Measurements from ENCODE around the gene SYT1. TPM values are rescaled to one million over a fixed set of nuclear protein-coding genes. Genes with fewer than 3 reads are reported as not detected.

SYT1 gene
- total RNA-seq, 1 experiment from 2014 or later = 15.8 TPM

DNA sequence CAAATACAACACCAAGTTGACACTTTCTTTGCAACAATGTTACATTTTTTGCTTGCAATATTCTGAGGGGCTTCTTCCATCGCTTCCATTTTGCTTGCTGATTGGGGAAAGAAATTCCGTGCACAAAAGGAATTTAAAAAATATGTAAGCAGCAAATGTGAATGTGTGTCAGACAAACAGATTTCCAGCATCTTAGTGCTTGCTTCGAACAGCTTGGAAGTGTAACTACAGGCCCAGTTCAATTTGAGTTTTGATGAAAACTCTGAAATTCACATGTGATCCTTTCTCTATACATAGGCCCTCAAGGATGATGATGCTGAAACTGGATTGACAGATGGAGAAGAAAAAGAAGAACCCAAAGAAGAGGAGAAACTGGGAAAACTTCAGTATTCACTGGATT, 427.1 kb downstream of the SYT1 start:
- H3K27me3 ChIP-seq (ENCODE audit: insufficient read depth, low read length) = no peaks in the 10 kb centered on the region
- no peaks in the 10 kb centered on the region for H3K9me3 ChIP-seq (ENCODE audit: control insufficient read depth, low read depth, low read length)
- no peak overlapping the region for H2BK20ac ChIP-seq (ENCODE audit: low read depth, low read length, poor library complexity, severe bottlenecking)
- H4K5ac ChIP-seq (ENCODE audit: insufficient read length, low read depth, low read length) = no peak overlapping the region
- H3K14ac ChIP-seq (ENCODE audit: insufficient read depth, low read length) = no peak overlapping the region
- no peak overlapping the region for H3K4me2 ChIP-seq (ENCODE audit: insufficient read depth, insufficient read length, low read length)
- H3K79me1 ChIP-seq (ENCODE audit: insufficient read depth, low read depth, low read length, poor library complexity, severe bottlenecking) = no peaks in the 10 kb centered on the region
- H3T11ph ChIP-seq (ENCODE audit: low read length) = no peak overlapping the region
- H3K56ac ChIP-seq (ENCODE audit: insufficient read length, low read depth, low read length) = no peak overlapping the region
- H2AK5ac ChIP-seq (ENCODE audit: insufficient read length, low read length) = no peak overlapping the region
- no peak overlapping the region for H3K27ac Mint-ChIP-seq
- no peak overlapping the region for H3K27ac ChIP-seq (ENCODE audit: insufficient read length, low read depth, low read length)
- H2BK15ac ChIP-seq (ENCODE audit: low read depth, low read length) = no peak overlapping the region
- no CpG with 5 or more reads among the region's 3 CpGs for WGBS (ENCODE audit: extremely low coverage, insufficient read length, low lambda C conversion rate)
- H3K18ac ChIP-seq (ENCODE audit: insufficient read length, low read depth, low read length) = no peak overlapping the region
- H3K9me3 Mint-ChIP-seq = no peaks in the 10 kb centered on the region
- no peak overlapping the region for H2BK120ac ChIP-seq (ENCODE audit: low read depth, low read length, poor library complexity, severe bottlenecking)
- DNase-seq = no peak
- no peaks in the 10 kb centered on the region for H3K4me1 ChIP-seq (ENCODE audit: insufficient read depth, low read length)
- H2AFZ ChIP-seq (ENCODE audit: low read length) = no peak overlapping the region
- H3K4me3 Mint-ChIP-seq = no peak overlapping the region
- no peak overlapping the region for H3K9ac ChIP-seq (ENCODE audit: extremely low read depth, insufficient read length, low read length)
- no peak overlapping the region for H3K23ac ChIP-seq (ENCODE audit: insufficient read length, low read depth, low read length)
- H4K8ac ChIP-seq (replicated peaks; ENCODE audit: insufficient read length, low read depth, low read length) = no peak overlapping the region
- no peaks in the 10 kb centered on the region for H3K79me2 ChIP-seq (ENCODE audit: insufficient read depth, low read length)
- H3K36me3 Mint-ChIP-seq (ENCODE audit: insufficient read depth in 1 of 3, low read depth in 3 of 3) = peaks cover 0 to 10% (median 8%) of the 10 kb centered on the region in 3 experiments; a peak in 4 of 7 replicates
- H4K20me1 ChIP-seq (ENCODE audit: control insufficient read depth, insufficient read depth, insufficient read length) = no peaks in the 10 kb centered on the region
- H3K23me2 ChIP-seq (ENCODE audit: insufficient read length, low read depth, low read length, poor library complexity, severe bottlenecking) = no peaks in the 10 kb centered on the region
- no peak overlapping the region for H2BK5ac ChIP-seq (ENCODE audit: insufficient read length, low read length)
- no peak overlapping the region for H3K4ac ChIP-seq (ENCODE audit: low read depth, low read length)
- TF ChIP-seq, protein P1, sequence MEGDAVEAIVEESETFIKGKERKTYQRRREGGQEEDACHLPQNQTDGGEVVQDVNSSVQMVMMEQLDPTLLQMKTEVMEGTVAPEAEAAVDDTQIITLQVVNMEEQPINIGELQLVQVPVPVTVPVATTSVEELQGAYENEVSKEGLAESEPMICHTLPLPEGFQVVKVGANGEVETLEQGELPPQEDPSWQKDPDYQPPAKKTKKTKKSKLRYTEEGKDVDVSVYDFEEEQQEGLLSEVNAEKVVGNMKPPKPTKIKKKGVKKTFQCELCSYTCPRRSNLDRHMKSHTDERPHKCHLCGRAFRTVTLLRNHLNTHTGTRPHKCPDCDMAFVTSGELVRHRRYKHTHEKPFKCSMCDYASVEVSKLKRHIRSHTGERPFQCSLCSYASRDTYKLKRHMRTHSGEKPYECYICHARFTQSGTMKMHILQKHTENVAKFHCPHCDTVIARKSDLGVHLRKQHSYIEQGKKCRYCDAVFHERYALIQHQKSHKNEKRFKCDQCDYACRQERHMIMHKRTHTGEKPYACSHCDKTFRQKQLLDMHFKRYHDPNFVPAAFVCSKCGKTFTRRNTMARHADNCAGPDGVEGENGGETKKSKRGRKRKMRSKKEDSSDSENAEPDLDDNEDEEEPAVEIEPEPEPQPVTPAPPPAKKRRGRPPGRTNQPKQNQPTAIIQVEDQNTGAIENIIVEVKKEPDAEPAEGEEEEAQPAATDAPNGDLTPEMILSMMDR (conservative IDR thresholded peaks at IDR 0.05) = no peak
- H2BK12ac ChIP-seq (ENCODE audit: insufficient read length, low read depth, low read length) = no peak overlapping the region
- H3K27me3 Mint-ChIP-seq (ENCODE audit: low read depth) = no peaks in the 10 kb centered on the region
- peaks cover 0 to 8% of the 10 kb centered on the region in 2 experiments; a peak in 1 of 4 replicates for H3K4me1 Mint-ChIP-seq
- no peak overlapping the region for H4K91ac ChIP-seq (ENCODE audit: insufficient read length, low read depth, low read length)

Data from H9 (cell line).